Stomach (tissue), 9 donors: Measurements from ENCODE around the gene TRIB2. TPM values are rescaled to one million over a fixed set of nuclear protein-coding genes. Genes with fewer than 3 reads are reported as not detected.

ENCODE experiments used
- DNase-seq, 2 donors: peaks; one replicate each; pipeline versions ENCODE4 v3.0.0 to v3.0.0-alpha.2; 2013 to 2019
- H3K27ac ChIP-seq, 5 donors: fragments of 200-600 bp in 4 of 5; sonication (generic) in 4 of 5; one replicate each; pipeline ENCODE4 v1.5.1; 2013 to 2019; ENCODE audit warnings: mild to moderate bottlenecking in 1 of 5, moderate library complexity in 1 of 5
- H3K27me3 ChIP-seq, 3 donors: fragments of 200-600 bp; sonication (generic); one replicate each; pipeline ENCODE4 v1.5.1; 2017 to 2019; ENCODE audit warnings: mixed run types in 1 of 3
- H3K36me3 ChIP-seq, 4 donors: fragments of 200-600 bp; sonication (generic); 1 replicate in 3 of 4; 2 replicates in 1 of 4; pipeline ENCODE4 v1.5.1; 2016 to 2019
- H3K4me1 ChIP-seq, 4 donors: fragments of 200-600 bp; sonication (generic); one replicate each; pipeline ENCODE4 v1.5.1; 2016 to 2019
- H3K4me3 ChIP-seq, 4 donors: fragments of 200-600 bp; sonication (generic) in 3 of 4; one replicate each; pipeline ENCODE4 v1.5.1; 2016 to 2019; ENCODE audit warnings: mild to moderate bottlenecking in 1 of 4
- H3K9me3 ChIP-seq, 4 donors: fragments of 200-600 bp; sonication (generic); one replicate each; pipeline ENCODE4 v1.5.1; 2016 to 2019
- CTCF ChIP-seq, 7 experiments: fragments of 450-650 bp in 4 of 7; fragments of 200-600 bp in 3 of 7; sonication (generic) in 3 of 7; IDR thresholded peaks; one replicate each; pipeline ENCODE4 v1.5.1; 2016 to 2019; ENCODE audit warnings: antibody characterized with exemption in 7 of 7, control low read depth in 2 of 7, mild to moderate bottlenecking in 1 of 7
- EP300 ChIP-seq: sonication (generic); formaldehyde crosslinking; IDR thresholded peaks from one replicate; pipeline ENCODE4 v1.6.1; 2017; ENCODE audit warnings: antibody characterized with exemption
- POLR2A ChIP-seq, 4 donors: fragments of 450-650 bp; IDR thresholded peaks; one replicate each; pipeline ENCODE4 v1.6.1; 2016; ENCODE audit warnings: antibody characterized with exemption in 4 of 4, control low read depth in 2 of 4, mild to moderate bottlenecking in 1 of 4, moderate library complexity in 1 of 4
- POLR2AphosphoS5 ChIP-seq, 3 donors: sonication (generic); formaldehyde crosslinking; IDR thresholded peaks; one replicate each; pipeline ENCODE4 v1.6.1; 2016; ENCODE audit warnings: antibody characterized with exemption in 3 of 3
- WGBS, 5 donors: extraction: QIAGEN DNeasy Blood & Tissue Kit in 3 of 5; methylation state at CpG; one replicate each; pipeline versions ENCODE4 v1.1.5 to v1.1.7; 2013 to 2018; 5-methylcytosine and 5-hydroxymethylcytosine counted together
- intact Hi-C: fragments of 100-400 bp; cut with DNase I; formaldehyde crosslinking; loops from one replicate; pipeline ENCODE4 v1.15.1; 2023; ENCODE audit warnings: low total_unique reads
- polyA plus RNA-seq, 3 donors: library from polyadenylated mRNA; stranded (reverse); fragments of 200-250 nt; gene quantifications; one replicate each; pipeline ENCODE4 v1.2.3, GENCODE V29; 2013
- total RNA-seq, 5 donors: library from RNA; depleted of rRNA; stranded (reverse); fragments of >200 nt; gene quantifications; one replicate each; pipeline versions ENCODE4 v1.1.0 to v1.2.3, GENCODE V29; 2014 to 2016
- donor health status: healthy with polysubstance abuse.
- donor health status: Bipolar disorder and iron deficiency.
- donor health status: healthy.

Gene TRIB2
- total and polyA plus RNA-seq, 8 donors: 6.4 to 226 (median 50.6) TPM

- DNase-seq: peak in 1 of 2 donors; percentile 61
- TF ChIP-seq POLR2AphosphoS5 (IDR thresholded peaks at IDR 0.05): no peak
- no peak for TF ChIP-seq EP300
- no peak for TF ChIP-seq POLR2A (IDR thresholded peaks at IDR 0.05)
- no peak for TF ChIP-seq CTCF (IDR thresholded peaks at IDR 0.05)
- peaks cover 0 to 14% (median 0%) of the 10 kb centered on the region in 3 donors for H3K27me3 ChIP-seq
- H3K4me1 ChIP-seq: peaks cover 38 to 70% (median 57%) of the 10 kb centered on the region in 4 donors
- WGBS, 5 donors: 1 to 3% (median 1%) methylated on average over 30 to 33 of the region's 33 CpGs
- intact Hi-C loops: loop anchor here (10.0 kb wide), 1 partner anchor 884 kb away; no protein-coding TSS in a partner anchor
- peak overlapping the region; percentile 69 to 87 (median 72) for H3K4me3 ChIP-seq
- H3K27ac ChIP-seq: peak overlapping the region; percentile 92 to 97 (median 95)
- peaks cover 0 to 7% (median 6%) of the 10 kb centered on the region in 4 donors for H3K36me3 ChIP-seq
- no peaks in the 10 kb centered on the region for H3K9me3 ChIP-seq
Measured at GRCh38 chr2:12718711-12719399, 2.1 kb downstream of the TRIB2 start.

GRCh38 chr2:12719400-12720277 lies 2.9 kb downstream of the TRIB2 start:
- H3K27me3 ChIP-seq: peaks cover 0 to 14% (median 0%) of the 10 kb centered on the region in 3 donors
- 10 to 20% (median 13%) methylated on average over 9 of the region's 9 CpGs for WGBS, 5 donors
- peak overlapping the region; percentile 69 to 87 (median 72) for H3K4me3 ChIP-seq
- H3K9me3 ChIP-seq: no peaks in the 10 kb centered on the region
- peak in 1 of 2 donors; percentile 34 for DNase-seq
- H3K4me1 ChIP-seq: peaks cover 38 to 71% (median 56%) of the 10 kb centered on the region in 4 donors
- TF ChIP-seq CTCF (IDR thresholded peaks at IDR 0.05) (no peak), EP300 (no peak), POLR2A (IDR thresholded peaks at IDR 0.05) (no peak), POLR2AphosphoS5 (IDR thresholded peaks at IDR 0.05) (no peak)
- H3K27ac ChIP-seq: peak overlapping the region; percentile 92 to 97 (median 95)
- H3K36me3 ChIP-seq: peaks cover 0 to 15% (median 13%) of the 10 kb centered on the region in 4 donors
- intact Hi-C loops: loop anchor here (10.0 kb wide), 1 partner anchor 885 kb away; no protein-coding TSS in a partner anchor

GRCh38 chr2:12720278-12720620 lies 3.5 kb downstream of the TRIB2 start:
- DNase-seq: no peak
- peak overlapping the region; percentile 69 to 87 (median 72) for H3K4me3 ChIP-seq
- H3K27ac ChIP-seq: peak overlapping the region in 4 of 5 donors; percentile 95 to 97 (median 96)
- H3K36me3 ChIP-seq: peaks cover 0 to 21% (median 19%) of the 10 kb centered on the region in 4 donors
- TF ChIP-seq EP300 (no peak), CTCF (IDR thresholded peaks at IDR 0.05) (no peak), POLR2A (IDR thresholded peaks at IDR 0.05) (no peak), POLR2AphosphoS5 (IDR thresholded peaks at IDR 0.05) (no peak)
- peaks cover 0 to 14% (median 0%) of the 10 kb centered on the region in 3 donors for H3K27me3 ChIP-seq
- H3K9me3 ChIP-seq: no peaks in the 10 kb centered on the region
- peaks cover 37 to 71% (median 57%) of the 10 kb centered on the region in 4 donors for H3K4me1 ChIP-seq
- intact Hi-C loops: no loop called here
- WGBS, 5 donors: 7 to 23% (median 18%) methylated on average over 1 of the region's 1 CpG

- TF ChIP-seq CTCF (IDR thresholded peaks at IDR 0.05) (no peak), EP300 (no peak), POLR2A (IDR thresholded peaks at IDR 0.05) (no peak), POLR2AphosphoS5 (IDR thresholded peaks at IDR 0.05) (no peak)
- Histone ChIP-seq H3K9me3 (no peaks in the 10 kb centered on the region), H3K27ac (peak overlapping the region in 4 of 5 donors; percentile 95 to 97 (median 96)), H3K4me3 (peak overlapping the region; percentile 69 to 87 (median 72)), H3K27me3 (peaks cover 0 to 14% (median 0%) of the 10 kb centered on the region in 3 donors), H3K4me1 (peaks cover 41 to 71% (median 57%) of the 10 kb centered on the region in 4 donors), H3K36me3 (peaks cover 0 to 27% (median 25%) of the 10 kb centered on the region in 4 donors)
- no peak for DNase-seq
- 14 to 33% (median 21%) methylated on average over 2 of the region's 2 CpGs for WGBS, 5 donors
- intact Hi-C loops: no loop called here
Measured at GRCh38 chr2:12720754-12721378, 4.1 kb downstream of the TRIB2 start.
